Measurements from ENCODE around the gene SLC16A4. TPM values are rescaled to one million over a fixed set of nuclear protein-coding genes. Genes with fewer than 3 reads are reported as not detected.

Gene SLC16A4
- total RNA-seq, 1 donor from 2014 or later, result 17.0 TPM

- no peak overlapping the region for H3K27ac Mint-ChIP-seq (ENCODE audit: unreplicated experiment)
- H3K27me3 Mint-ChIP-seq (ENCODE audit: low read depth), result no peaks in the 10 kb centered on the region
- H3K36me3 Mint-ChIP-seq (ENCODE audit: low read depth), result peaks cover 11% of the 10 kb centered on the region
- H3K4me1 Mint-ChIP-seq (ENCODE audit: low read depth), result peaks cover 23% of the 10 kb centered on the region
- TF ChIP-seq, protein P1, sequence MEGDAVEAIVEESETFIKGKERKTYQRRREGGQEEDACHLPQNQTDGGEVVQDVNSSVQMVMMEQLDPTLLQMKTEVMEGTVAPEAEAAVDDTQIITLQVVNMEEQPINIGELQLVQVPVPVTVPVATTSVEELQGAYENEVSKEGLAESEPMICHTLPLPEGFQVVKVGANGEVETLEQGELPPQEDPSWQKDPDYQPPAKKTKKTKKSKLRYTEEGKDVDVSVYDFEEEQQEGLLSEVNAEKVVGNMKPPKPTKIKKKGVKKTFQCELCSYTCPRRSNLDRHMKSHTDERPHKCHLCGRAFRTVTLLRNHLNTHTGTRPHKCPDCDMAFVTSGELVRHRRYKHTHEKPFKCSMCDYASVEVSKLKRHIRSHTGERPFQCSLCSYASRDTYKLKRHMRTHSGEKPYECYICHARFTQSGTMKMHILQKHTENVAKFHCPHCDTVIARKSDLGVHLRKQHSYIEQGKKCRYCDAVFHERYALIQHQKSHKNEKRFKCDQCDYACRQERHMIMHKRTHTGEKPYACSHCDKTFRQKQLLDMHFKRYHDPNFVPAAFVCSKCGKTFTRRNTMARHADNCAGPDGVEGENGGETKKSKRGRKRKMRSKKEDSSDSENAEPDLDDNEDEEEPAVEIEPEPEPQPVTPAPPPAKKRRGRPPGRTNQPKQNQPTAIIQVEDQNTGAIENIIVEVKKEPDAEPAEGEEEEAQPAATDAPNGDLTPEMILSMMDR (IDR thresholded peaks at IDR 0.05), result no peak
- H3K9me3 Mint-ChIP-seq (ENCODE audit: low read depth), result no peaks in the 10 kb centered on the region
- no peak overlapping the region for H3K4me3 Mint-ChIP-seq (ENCODE audit: unreplicated experiment)
- no peak for DNase-seq (ENCODE audit: low spot score)
Measured at GRCh38 chr1:110355321-110355720, 35.5 kb downstream of the SLC16A4 start.

DNA sequence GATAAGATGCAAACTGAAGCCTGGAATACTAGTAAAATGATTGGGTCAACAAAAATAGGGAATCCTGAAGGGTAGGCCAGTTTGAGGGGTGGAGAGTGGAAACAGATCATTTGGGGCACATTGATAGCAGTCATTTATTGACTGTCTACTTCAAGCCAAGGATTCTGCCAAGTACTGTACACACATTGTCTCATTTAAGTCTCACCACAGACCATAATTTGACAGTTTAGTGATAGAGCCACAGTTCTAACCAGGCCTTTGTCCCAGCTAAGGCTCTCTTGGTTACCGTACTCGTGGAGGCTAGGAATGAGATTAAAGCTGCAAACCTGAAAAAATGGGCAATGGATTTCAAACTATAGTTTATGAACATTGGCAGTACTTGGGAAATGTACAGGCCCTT lies 40.5 kb downstream of the SLC16A4 start:
- Mint-ChIP-seq H3K36me3 (ENCODE audit: low read depth) (peaks cover 8% of the 10 kb centered on the region), H3K9me3 (ENCODE audit: low read depth) (no peaks in the 10 kb centered on the region), H3K27ac (ENCODE audit: unreplicated experiment) (peak overlapping the region; percentile 94), H3K27me3 (ENCODE audit: low read depth) (no peaks in the 10 kb centered on the region), H3K4me1 (ENCODE audit: low read depth) (peaks cover 62% of the 10 kb centered on the region), H3K4me3 (ENCODE audit: unreplicated experiment) (no peak overlapping the region)
- DNase-seq (ENCODE audit: low spot score), result no peak
- TF ChIP-seq, protein P1 (IDR thresholded peaks at IDR 0.05), result no peak

DNA sequence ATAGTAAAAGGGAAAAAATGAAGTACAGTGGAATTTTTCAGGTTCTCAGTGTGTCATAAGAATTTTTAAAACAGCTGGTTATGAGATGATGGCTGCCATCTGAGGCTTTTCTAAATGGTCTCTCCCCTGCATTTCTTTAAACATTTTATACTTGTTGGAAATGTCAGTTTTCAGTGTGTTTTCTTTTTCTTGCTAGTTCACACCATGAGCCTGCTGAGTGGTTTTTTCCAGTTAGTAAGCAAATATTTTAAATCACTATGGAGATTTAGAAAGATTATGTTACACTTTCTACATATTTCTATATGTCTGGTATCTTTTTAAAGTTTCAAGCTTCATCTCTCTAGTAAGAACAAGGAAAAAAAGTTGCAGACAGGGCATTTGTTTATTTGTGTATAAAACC lies 42.1 kb downstream of the SLC16A4 start:
- Mint-ChIP-seq H3K4me1 (ENCODE audit: low read depth) (peaks cover 71% of the 10 kb centered on the region), H3K27ac (ENCODE audit: unreplicated experiment) (peak overlapping the region; percentile 94), H3K27me3 (ENCODE audit: low read depth) (no peaks in the 10 kb centered on the region), H3K9me3 (ENCODE audit: low read depth) (no peaks in the 10 kb centered on the region), H3K4me3 (ENCODE audit: unreplicated experiment) (peak overlapping the region; percentile 45), H3K36me3 (ENCODE audit: low read depth) (peaks cover 8% of the 10 kb centered on the region)
- DNase-seq (ENCODE audit: low spot score), result no peak
- TF ChIP-seq, protein P1 (IDR thresholded peaks at IDR 0.05), result no peak

DNA sequence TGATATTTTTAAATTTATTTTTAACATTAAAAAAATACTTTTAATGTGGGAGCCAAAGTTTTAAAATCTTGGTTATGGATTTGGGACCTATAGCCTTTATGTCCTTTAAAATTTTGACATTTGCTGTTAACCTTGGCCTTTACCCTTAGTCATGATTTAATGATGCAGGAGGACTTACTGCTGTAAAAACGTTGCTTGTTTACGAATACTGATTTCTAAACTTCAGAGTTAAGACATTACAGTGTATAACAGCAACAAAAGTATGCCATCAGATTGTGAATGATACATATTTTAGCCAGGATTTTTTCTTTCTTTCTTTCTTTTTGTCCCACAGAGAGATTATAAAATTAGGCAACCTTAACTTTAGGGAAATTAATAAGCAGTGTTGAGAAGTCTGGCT lies 42.8 kb downstream of the SLC16A4 start:
- peak overlapping the region; percentile 94 for H3K27ac Mint-ChIP-seq (ENCODE audit: unreplicated experiment)
- H3K36me3 Mint-ChIP-seq (ENCODE audit: low read depth), result peaks cover 5% of the 10 kb centered on the region
- no peak for DNase-seq (ENCODE audit: low spot score)
- H3K4me3 Mint-ChIP-seq (ENCODE audit: unreplicated experiment), result peak overlapping the region; percentile 52
- peaks cover 78% of the 10 kb centered on the region for H3K4me1 Mint-ChIP-seq (ENCODE audit: low read depth)
- H3K9me3 Mint-ChIP-seq (ENCODE audit: low read depth), result no peaks in the 10 kb centered on the region
- H3K27me3 Mint-ChIP-seq (ENCODE audit: low read depth), result no peaks in the 10 kb centered on the region
- TF ChIP-seq, protein P1 (IDR thresholded peaks at IDR 0.05), result no peak

- no peak for DNase-seq (ENCODE audit: low spot score)
- H3K36me3 Mint-ChIP-seq (ENCODE audit: low read depth), result peaks cover 9% of the 10 kb centered on the region
- TF ChIP-seq, protein P1 (IDR thresholded peaks at IDR 0.05), result no peak
- H3K9me3 Mint-ChIP-seq (ENCODE audit: low read depth), result no peaks in the 10 kb centered on the region
- no peak overlapping the region for H3K4me3 Mint-ChIP-seq (ENCODE audit: unreplicated experiment)
- H3K4me1 Mint-ChIP-seq (ENCODE audit: low read depth), result peaks cover 85% of the 10 kb centered on the region
- no peaks in the 10 kb centered on the region for H3K27me3 Mint-ChIP-seq (ENCODE audit: low read depth)
- H3K27ac Mint-ChIP-seq (ENCODE audit: unreplicated experiment), result peak overlapping the region; percentile 76
Measured at GRCh38 chr1:110347182-110347893, 43.5 kb downstream of the SLC16A4 start.
